AML-193 (cell line): ENCODE results near the gene GGA1.
"Not testable (repeated sequence)": the region's sequence is repeated elsewhere in the genome, so short reads cannot be mapped to it uniquely, and the experiment has no call there.

Source experiments
- DNase-seq, 2 experiments: peaks; one replicate each; lab custom pipeline; 2025; lab: John Stamatoyannopoulos, UW

Gene GGA1

GRCh38 chr22:37650463-37651136, 42.0 kb downstream of the GGA1 start:
- no peak for DNase-seq

GRCh38 chr22:37654563-37655251, 46.1 kb downstream of the GGA1 start:
- DNase-seq = no peak

DNA sequence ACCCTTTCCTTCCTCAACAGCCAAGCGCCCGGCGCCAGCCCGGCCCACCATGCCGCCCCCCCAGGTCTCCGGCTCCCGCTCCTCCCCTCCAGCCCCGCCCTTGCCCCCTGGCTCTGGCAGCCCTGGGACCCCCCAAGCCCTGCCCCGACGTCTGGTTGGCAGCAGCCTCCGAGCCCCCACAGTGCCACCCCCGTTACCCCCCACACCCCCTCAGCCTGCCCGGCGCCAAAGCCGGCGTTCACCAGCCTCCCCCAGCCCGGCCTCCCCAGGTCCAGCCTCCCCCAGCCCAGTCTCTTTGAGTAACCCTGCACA, 46.6 kb downstream of the GGA1 start:
- no peak for DNase-seq

GRCh38 chr22:37656583-37656982, 47.9 kb downstream of the GGA1 start:
- DNase-seq = not testable (repeated sequence)

DNA sequence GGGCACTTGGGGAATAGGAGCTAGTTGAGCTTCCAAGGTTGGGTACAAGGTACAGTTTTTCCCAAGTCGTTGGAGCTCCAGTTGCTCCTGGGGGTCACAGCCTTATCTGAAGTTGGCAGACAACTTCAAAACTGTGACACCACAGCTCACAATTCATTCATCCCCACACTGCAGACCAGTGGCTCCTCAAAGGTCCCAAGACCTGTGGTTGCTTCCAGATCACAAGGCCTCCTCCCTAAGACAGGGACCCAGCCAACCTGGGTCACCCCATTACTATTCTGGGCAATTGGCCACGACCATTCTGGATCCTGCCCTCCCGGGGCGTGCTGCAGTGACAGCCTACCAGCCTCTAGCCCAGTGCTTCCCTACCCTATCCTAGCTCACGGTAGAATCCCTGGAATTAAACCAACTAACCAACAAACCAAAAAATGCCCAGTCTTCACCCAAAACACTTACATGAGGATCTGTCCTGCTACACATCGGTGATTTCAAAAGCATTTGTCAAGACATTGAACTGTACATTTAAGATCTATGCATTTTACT, 49.0 kb downstream of the GGA1 start:
- DNase-seq = no peak

- peak; percentile 98 to 99 for DNase-seq
Measured at GRCh38 chr22:37658133-37659065, 49.8 kb downstream of the GGA1 start, which contains the start of gene PDXP. TSS of gene PDXP (plus strand) at chr22:37658723. CDS start at chr22:37658783, 60 bp downstream.

DNA sequence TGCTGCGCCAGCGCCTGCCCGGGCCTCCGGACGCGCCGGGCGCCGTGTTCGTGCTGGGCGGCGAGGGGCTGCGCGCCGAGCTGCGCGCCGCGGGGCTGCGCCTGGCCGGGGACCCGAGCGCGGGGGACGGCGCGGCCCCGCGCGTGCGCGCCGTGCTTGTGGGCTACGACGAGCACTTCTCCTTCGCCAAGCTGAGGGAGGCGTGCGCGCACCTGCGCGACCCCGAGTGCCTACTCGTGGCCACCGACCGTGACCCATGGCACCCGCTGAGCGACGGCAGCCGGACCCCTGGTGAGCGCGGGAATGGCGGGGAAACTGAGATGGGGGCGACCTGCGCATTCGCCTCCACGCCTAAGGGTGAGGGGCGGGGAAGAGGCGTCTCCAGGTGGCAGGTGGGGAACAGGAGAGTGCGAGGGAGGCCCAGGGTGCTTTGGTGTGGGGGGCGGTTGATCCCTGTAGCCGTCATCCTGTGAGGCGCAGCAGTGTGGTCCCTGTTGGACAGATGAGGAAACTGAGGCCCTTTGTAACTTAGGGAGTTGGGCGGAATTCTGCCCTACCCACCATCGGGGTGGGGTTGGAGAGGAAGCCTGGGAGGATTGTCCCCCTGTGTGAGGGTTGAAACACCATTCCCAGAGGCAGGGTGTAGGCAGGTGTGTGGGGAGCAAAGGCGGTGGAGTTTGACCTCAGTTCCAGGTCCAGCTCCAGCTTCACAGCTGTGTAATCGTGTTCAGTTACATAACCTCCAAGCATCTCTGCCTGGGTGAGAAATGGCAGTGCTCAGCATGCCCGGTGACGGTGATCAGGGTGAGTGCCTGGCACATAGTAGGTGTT, 50.6 kb downstream of the GGA1 start:
- DNase-seq = no peak

DNA sequence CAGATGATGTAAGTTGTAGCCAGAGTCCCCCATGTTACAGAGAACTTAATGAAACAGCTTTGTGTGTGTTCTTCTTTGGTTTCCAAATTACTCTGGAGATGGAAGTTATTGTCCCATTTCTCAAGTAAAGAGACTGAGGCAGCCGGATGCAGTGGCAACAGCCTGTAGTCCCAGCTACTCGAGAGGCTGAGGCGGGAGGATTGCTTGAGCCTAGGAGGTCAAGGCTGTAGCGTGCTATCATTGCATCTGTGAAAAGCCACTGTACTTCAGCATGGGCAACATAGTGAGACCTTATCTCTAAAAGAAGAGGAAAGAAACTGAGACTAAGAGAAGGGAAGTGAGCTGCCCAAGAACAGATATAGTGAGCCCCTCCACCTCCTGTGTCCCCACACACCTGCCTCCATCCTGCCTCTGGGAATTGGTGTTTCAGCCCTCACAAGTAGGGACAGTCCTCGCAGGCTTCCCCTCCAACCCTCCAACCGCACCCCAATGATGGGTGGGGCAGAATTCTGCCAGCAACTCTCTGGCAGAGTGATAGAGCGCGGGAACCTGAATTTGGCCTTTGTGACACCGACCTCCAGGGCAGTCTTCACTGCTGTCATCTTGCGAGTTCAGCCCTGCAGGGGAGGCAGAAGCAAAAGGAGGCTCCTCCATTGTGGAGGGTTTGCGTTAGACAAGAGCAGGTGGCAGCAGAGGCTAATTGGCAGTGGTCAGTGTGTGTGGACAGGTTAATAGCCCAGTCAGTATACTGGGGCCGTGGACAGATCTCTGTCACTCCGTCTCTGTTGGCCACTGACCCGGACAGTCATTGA, 51.5 kb downstream of the GGA1 start:
- DNase-seq = no peak

DNA sequence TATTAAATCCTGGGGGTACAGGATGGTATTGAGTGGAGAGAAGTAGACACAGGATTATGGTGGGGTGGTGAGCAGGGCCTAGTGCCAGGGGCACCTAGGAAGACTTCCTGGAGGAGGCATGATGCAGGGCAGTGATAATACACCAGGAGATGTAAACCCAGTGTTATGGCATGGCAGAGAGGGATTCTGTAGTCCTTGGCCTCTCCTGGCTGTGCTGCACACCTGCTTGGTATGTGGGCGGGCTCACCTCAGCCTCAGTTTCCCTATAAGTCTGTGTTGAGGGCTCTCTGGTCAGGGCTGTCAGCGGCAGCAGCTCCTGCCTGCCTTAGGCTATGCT, 52.0 kb downstream of the GGA1 start:
- DNase-seq = no peak

- DNase-seq = peak; percentile 30 to 31
Measured at GRCh38 chr22:37661160-37661924, 52.7 kb downstream of the GGA1 start.

- no peak for DNase-seq
Measured at GRCh38 chr22:37662039-37662438, 53.4 kb downstream of the GGA1 start.

GRCh38 chr22:37663521-37664140, 55.0 kb downstream of the GGA1 start:
- no peak for DNase-seq

- DNase-seq = no peak
Measured at GRCh38 chr22:37664249-37665101, 55.8 kb downstream of the GGA1 start.

- DNase-seq = no peak
Measured at GRCh38 chr22:37665487-37665886, 56.9 kb downstream of the GGA1 start.

DNA sequence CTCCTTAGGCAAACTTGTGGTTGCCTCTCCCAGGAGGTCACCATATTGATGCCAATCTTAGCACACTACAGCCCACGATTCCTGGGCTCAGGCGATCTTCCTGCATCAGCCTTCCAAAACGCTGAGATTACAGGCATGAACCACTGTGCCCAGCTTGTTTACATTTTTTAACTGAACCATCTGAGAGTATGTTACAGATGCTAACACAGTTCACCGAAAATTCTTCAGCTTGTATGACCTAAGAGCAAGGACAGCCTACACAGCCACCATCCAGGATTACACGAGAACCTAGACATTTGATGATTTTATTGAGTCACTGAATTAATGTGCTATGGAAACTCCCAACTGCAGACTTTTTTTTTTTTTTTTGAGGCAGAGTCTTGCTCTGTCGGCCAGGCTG, 61.0 kb downstream of the GGA1 start:
- DNase-seq = no peak

GRCh38 chr22:37672206-37672919, 63.7 kb downstream of the GGA1 start:
- no peak for DNase-seq

GRCh38 chr22:37672920-37673455, 64.4 kb downstream of the GGA1 start:
- DNase-seq = no peak

DNA sequence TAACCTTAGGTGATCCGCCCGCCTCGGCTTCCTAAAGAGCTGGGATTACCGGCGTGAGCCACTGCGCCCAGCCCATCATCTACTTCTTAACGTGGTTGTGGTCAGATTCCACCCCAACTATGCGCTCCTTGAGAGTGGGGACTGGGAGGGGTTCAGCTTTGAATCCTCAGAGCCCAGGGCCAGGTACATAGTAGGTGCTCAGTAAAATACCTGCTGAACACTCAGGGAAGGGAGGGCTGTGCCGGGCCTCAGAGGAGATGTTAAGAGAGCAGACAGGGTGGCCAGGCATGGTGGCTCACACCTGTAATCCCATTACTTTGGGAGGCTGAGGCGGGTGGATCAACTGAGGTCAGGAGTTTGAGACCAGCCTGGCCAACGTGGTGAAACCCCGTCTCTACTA, 65.6 kb downstream of the GGA1 start:
- no peak for DNase-seq
